SK-N-SH treated with all-trans-retinoic acid at 6 μM for 48 hours (cell line): ENCODE data around the gene PLXND1.

Experiments used
- ARNTL ChIP-seq: fragments of 450-650 bp; formaldehyde crosslinking; IDR thresholded peaks from 2 replicates; pipeline ENCODE4 v1.5.0; 2020; ENCODE audit warnings: low read depth, mild to moderate bottlenecking, moderate library complexity, borderline replicate concordance
- ISL1 ChIP-seq: fragments of 250-450 bp; sonication (Bioruptor Pico); IDR thresholded peaks from 2 replicates; pipeline ENCODE4 v2.1.2; 2022; ENCODE audit warnings: mild to moderate bottlenecking, moderate library complexity
- PATZ1 ChIP-seq: fragments of 250-450 bp; sonication (Bioruptor Pico); IDR thresholded peaks from 2 replicates; pipeline ENCODE4 v1.8.0; 2020; ENCODE audit warnings: mild to moderate bottlenecking, moderate library complexity, borderline replicate concordance

DNA sequence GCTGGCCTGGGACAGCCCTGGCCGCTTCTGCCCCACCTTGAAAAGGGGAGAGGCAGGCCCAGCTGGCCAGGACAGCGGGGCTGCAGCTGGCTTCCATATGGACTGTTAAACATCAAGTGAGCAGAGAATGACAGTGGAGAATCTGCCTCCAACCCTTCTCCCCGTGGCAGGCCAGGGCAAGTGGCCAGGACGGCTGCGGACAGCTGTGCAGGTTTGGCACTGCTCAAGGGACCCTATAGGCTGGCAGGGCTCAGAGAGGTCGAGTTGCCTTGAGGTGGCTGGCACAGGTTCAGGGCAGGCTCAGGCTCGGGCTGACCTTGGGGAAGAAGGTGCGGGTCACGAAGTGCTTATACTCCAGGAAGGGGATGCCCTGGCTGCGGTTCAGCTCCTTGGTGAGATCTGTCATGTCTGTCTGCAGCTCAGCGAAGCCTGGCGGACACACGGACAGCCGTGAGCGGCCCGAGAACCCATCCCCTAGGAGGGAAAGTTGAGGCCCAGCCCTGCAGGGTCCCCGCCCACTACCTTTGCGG lies 39.2 kb downstream of the PLXND1 start:
- TF ChIP-seq ARNTL (CRISPR knock-in tag) (no peak), PATZ1 (CRISPR knock-in tag) (no peak), ISL1 (CRISPR knock-in tag) (no peak)
